A549 (cell line): Measurements from ENCODE around the gene BCAP29.

ENCODE experiments used
- CBX8 ChIP-seq: fragments of 200-600 bp; sonication (generic); IDR thresholded peaks from 2 replicates; pipeline ENCODE4 v1.6.1; 2016
- CTCF ChIP-seq: fragments of >200 bp; sonication (Bioruptor Twin); formaldehyde crosslinking; IDR thresholded peaks from 3 replicates; pipeline ENCODE4 v1.5.1; 2016
- ESRRA ChIP-seq: fragments of 150-350 bp; IDR thresholded peaks from 2 replicates; pipeline ENCODE4 v1.6.1; 2014; ENCODE audit warnings: mild to moderate bottlenecking, low read length, borderline replicate concordance
- HEYL ChIP-seq: fragments of 250-450 bp; sonication (Bioruptor Pico); IDR thresholded peaks from 2 replicates; pipeline ENCODE4 v1.8.0; 2021; ENCODE audit warnings: mild to moderate bottlenecking, moderate library complexity
- JUNB ChIP-seq: fragments of >200 bp; sonication (Bioruptor Twin); formaldehyde crosslinking; IDR thresholded peaks from 2 replicates; pipeline ENCODE4 v1.6.1; 2016
- KDM1A ChIP-seq: fragments of 200-600 bp; sonication (generic); IDR thresholded peaks from 2 replicates; pipeline ENCODE4 v1.6.1; 2016; ENCODE audit warnings: low read depth, mild to moderate bottlenecking
- NPAS2 ChIP-seq: fragments of 250-450 bp; sonication (Bioruptor Pico); IDR thresholded peaks from 2 replicates; pipeline ENCODE4 v1.8.0; 2022; ENCODE audit warnings: mild to moderate bottlenecking, moderate library complexity, borderline replicate concordance
- NR3C1 ChIP-seq: fragments of >200 bp; sonication (Bioruptor Twin); formaldehyde crosslinking; IDR thresholded peaks from 3 replicates; pipeline ENCODE4 v1.6.1; 2017
- PHF8 ChIP-seq: fragments of 200-600 bp; sonication (generic); IDR thresholded peaks from 2 replicates; pipeline ENCODE4 v1.6.1; 2016; ENCODE audit warnings: low read depth, mild to moderate bottlenecking, antibody characterized with exemption, moderate library complexity, borderline replicate concordance
- POLR2A ChIP-seq: IDR thresholded peaks from 2 replicates; pipeline ENCODE4 v1.6.1; 2012; ENCODE audit warnings: mild to moderate bottlenecking, low read length
- RAD21 ChIP-seq, 2 experiments: fragments of >200 bp in 1 of 2; sonication (Bioruptor Twin) in 1 of 2; formaldehyde crosslinking in 1 of 2; IDR thresholded peaks in 1 of 2; conservative IDR thresholded peaks in 1 of 2; 2 replicates in 1 of 2; 3 replicates in 1 of 2; pipeline ENCODE4 v1.6.1; 2012 to 2018; ENCODE audit warnings: inconsistent platforms in 1 of 2
- REST ChIP-seq: fragments of 200-600 bp; sonication (generic); IDR thresholded peaks from 2 replicates; pipeline ENCODE4 v1.6.1; 2016; ENCODE audit warnings: antibody characterized with exemption, mild to moderate bottlenecking, moderate library complexity
- SMC3 ChIP-seq: fragments of >200 bp; sonication (Bioruptor Twin); formaldehyde crosslinking; IDR thresholded peaks from 3 replicates; pipeline ENCODE4 v1.6.1; 2018; ENCODE audit warnings: inconsistent platforms
- SREBF2 ChIP-seq: fragments of 450-650 bp; IDR thresholded peaks from 2 replicates; pipeline ENCODE4 v1.6.1; 2014; ENCODE audit warnings: mild to moderate bottlenecking, moderate library complexity

DNA sequence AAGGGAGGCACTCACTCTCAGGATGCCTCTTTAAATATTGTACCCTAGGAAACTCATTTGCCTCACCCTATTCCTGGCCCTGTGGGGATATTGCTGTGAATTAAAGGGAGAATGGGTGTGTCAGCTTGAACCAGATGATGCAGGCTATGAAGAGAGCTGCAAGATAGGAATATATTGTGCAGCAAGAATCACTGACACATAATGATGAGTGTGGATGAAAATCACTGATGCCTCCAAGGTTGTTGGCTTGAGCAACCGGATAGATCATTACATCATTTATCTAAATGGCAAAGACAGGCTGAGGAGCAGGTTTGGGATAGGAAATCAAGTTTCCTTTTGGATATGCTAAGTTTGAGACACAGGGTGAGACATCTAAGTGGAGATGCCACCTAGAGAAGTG is 86.7 kb downstream of the BCAP29 start:
- TF ChIP-seq HEYL = no peak
- TF ChIP-seq CTCF = no peak
- no peak for TF ChIP-seq RAD21 (conservative IDR thresholded peaks at IDR 0.05 in 1 of 2, IDR thresholded peaks at IDR 0.05 in 1 of 2)
- TF ChIP-seq SMC3 = no peak
- no peak for TF ChIP-seq SREBF2
- no peak for TF ChIP-seq CBX8
- TF ChIP-seq NR3C1 = no peak
- TF ChIP-seq NPAS2 = no peak
- no peak for TF ChIP-seq ESRRA
- TF ChIP-seq JUNB = no peak
- TF ChIP-seq POLR2A = no peak
- TF ChIP-seq PHF8 = no peak
- TF ChIP-seq KDM1A = no peak
- TF ChIP-seq REST = no peak
